ENCODE results near the gene ZRANB2.

DNA sequence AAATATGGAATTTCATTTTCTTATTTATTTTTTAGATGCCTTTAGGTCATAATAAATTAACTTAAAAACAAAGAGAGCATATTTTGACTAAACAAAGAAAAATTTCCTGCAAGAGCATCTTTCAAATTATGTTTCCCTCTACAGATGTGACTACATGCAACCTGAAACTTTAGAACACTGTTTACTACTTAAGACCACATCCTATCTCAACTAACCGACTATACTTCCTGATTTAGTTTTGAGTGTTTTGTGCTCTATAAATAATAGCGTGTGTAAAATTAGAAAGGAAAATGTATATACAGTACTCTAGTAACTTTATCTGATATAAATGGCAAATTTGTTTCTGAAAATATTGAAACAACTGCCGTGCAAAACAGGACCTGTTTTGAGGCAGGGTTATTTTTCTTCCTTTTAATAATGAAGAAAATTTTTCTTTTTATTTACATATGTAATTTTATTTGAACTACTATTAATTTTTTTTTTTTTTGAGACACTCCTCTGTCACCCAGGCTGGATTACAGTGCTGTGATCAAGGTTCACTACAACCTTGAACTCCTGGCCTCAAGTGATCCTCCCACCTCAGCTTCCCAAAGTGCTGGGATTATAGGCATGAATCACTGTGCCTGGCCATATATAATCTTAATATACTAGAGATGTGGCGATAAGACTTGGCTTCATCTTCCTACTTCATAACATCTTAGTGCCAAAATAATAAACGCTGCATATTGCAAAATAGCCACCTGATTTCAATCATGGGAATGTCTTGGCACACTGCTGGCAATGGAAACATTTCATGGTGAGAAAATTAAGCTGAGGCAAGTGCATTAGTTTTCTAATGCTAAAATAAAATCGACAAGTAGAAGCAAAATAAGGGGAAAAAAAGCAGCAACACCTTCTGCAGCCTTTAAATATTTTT is 12.3 kb downstream of the ZRANB2 start:
- TF ChIP-seq, protein P1, sequence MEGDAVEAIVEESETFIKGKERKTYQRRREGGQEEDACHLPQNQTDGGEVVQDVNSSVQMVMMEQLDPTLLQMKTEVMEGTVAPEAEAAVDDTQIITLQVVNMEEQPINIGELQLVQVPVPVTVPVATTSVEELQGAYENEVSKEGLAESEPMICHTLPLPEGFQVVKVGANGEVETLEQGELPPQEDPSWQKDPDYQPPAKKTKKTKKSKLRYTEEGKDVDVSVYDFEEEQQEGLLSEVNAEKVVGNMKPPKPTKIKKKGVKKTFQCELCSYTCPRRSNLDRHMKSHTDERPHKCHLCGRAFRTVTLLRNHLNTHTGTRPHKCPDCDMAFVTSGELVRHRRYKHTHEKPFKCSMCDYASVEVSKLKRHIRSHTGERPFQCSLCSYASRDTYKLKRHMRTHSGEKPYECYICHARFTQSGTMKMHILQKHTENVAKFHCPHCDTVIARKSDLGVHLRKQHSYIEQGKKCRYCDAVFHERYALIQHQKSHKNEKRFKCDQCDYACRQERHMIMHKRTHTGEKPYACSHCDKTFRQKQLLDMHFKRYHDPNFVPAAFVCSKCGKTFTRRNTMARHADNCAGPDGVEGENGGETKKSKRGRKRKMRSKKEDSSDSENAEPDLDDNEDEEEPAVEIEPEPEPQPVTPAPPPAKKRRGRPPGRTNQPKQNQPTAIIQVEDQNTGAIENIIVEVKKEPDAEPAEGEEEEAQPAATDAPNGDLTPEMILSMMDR (IDR thresholded peaks at IDR 0.05), result no peak
- no peak for TF ChIP-seq POLR2A (IDR thresholded peaks at IDR 0.05)
